HEK293 (cell line): ENCODE results near the gene ATP1A3.

Experiments used
- CTCF ChIA-PET: fragments of 350-600 bp; formaldehyde crosslinking; extraction: SDS; loops from one replicate; lab custom pipeline; 2021; ENCODE audit warnings: antibody characterized with exemption; lab: Yijun Ruan, JAX
- POLR2A ChIA-PET: fragments of 300-600 bp; formaldehyde crosslinking; extraction: SDS; loops from one replicate; lab custom pipeline; 2020; ENCODE audit warnings: antibody characterized with exemption, inconsistent platforms; lab: Yijun Ruan, JAX
- H3K27ac ChIP-seq: fragments of 200-500 bp; sonication (Bioruptor generic); 2 replicates; pipeline ENCODE4 v1.5.1; 2014; ENCODE audit warnings: low read depth, low read length, control low read depth, inconsistent platforms; ENCODE audit errors: extremely low read depth
- H3K36me3 ChIP-seq, 2 experiments: fragments of 200-500 bp in 1 of 2; sonication (Bioruptor generic) in 1 of 2; 1 replicate in 1 of 2; 2 replicates in 1 of 2; pipeline ENCODE4 v1.5.1; 2014 to 2017; ENCODE audit warnings: inconsistent platforms in 2 of 2, low read length in 2 of 2; ENCODE audit not compliant: control insufficient read depth in 2 of 2, insufficient read depth in 1 of 2
- H3K4me1 ChIP-seq: fragments of 200-500 bp; sonication (Bioruptor generic); 2 replicates; pipeline ENCODE4 v1.5.1; 2014; ENCODE audit warnings: mild to moderate bottlenecking, low read length, inconsistent platforms; ENCODE audit not compliant: control insufficient read depth, insufficient read depth
- H3K4me3 ChIP-seq: 2 replicates; pipeline ENCODE4 v1.5.1; 2011; ENCODE audit warnings: low read depth, mild to moderate bottlenecking, control low read depth, low read length, moderate library complexity
- H3K9me3 ChIP-seq: fragments of 200-500 bp; sonication (Bioruptor generic); 2 replicates; pipeline ENCODE4 v1.5.1; 2014; ENCODE audit warnings: low read depth, low read length, inconsistent platforms; ENCODE audit not compliant: control insufficient read depth, insufficient read depth
- FEZF1 ChIP-seq: fragments of 450-650 bp; formaldehyde crosslinking; IDR thresholded peaks from 2 replicates; pipeline ENCODE4 v1.5.1; 2016; ENCODE audit warnings: missing biosample characterization, missing genetic modification characterization
- HOXC10 ChIP-seq: sonication (generic); formaldehyde crosslinking; IDR thresholded peaks from 2 replicates; pipeline ENCODE4 v1.8.1; 2023; ENCODE audit warnings: mild to moderate bottlenecking, missing genetic modification reagents
- KLF1 ChIP-seq: fragments of 450-650 bp; formaldehyde crosslinking; IDR thresholded peaks from 2 replicates; pipeline ENCODE4 v1.5.1; 2016; ENCODE audit warnings: missing biosample characterization, missing genetic modification characterization
- KLF10 ChIP-seq: fragments of 450-650 bp; IDR thresholded peaks from 2 replicates; pipeline ENCODE4 v1.5.1; 2018; ENCODE audit warnings: missing biosample characterization, mild to moderate bottlenecking, missing genetic modification characterization
- PRDM1 ChIP-seq: fragments of 450-650 bp; formaldehyde crosslinking; IDR thresholded peaks from 2 replicates; pipeline ENCODE4; 2016; ENCODE audit warnings: missing biosample characterization, missing genetic modification characterization
- ZBTB48 ChIP-seq: fragments of 450-650 bp; formaldehyde crosslinking; IDR thresholded peaks from 2 replicates; pipeline ENCODE4 v1.5.1; 2016; ENCODE audit warnings: missing biosample characterization, missing genetic modification characterization
- ZFP37 ChIP-seq: fragments of 450-650 bp; formaldehyde crosslinking; IDR thresholded peaks from 2 replicates; pipeline ENCODE4 v1.5.1; 2016; ENCODE audit warnings: missing biosample characterization, missing genetic modification characterization
- ZNF132 ChIP-seq: fragments of 450-650 bp; formaldehyde crosslinking; IDR thresholded peaks from 2 replicates; pipeline ENCODE4 v1.5.1; 2017; ENCODE audit warnings: missing biosample characterization, missing genetic modification characterization, borderline replicate concordance
- ZNF157 ChIP-seq: fragments of 450-650 bp; formaldehyde crosslinking; IDR thresholded peaks from 2 replicates; pipeline ENCODE4 v1.5.1; 2016; ENCODE audit warnings: missing biosample characterization, missing genetic modification characterization
- ZNF174 ChIP-seq: fragments of 450-650 bp; formaldehyde crosslinking; IDR thresholded peaks from 2 replicates; pipeline ENCODE4 v1.5.0; 2017; ENCODE audit warnings: missing biosample characterization, mild to moderate bottlenecking, missing genetic modification characterization
- ZNF311 ChIP-seq: fragments of 450-650 bp; formaldehyde crosslinking; IDR thresholded peaks from 2 replicates; pipeline ENCODE4 v1.5.1; 2017; ENCODE audit warnings: missing biosample characterization, missing genetic modification characterization, borderline replicate concordance
- ZNF558 ChIP-seq: fragments of 450-650 bp; formaldehyde crosslinking; IDR thresholded peaks from 2 replicates; pipeline ENCODE4 v1.5.1; 2016; ENCODE audit warnings: missing biosample characterization, missing genetic modification characterization
- ZNF658 ChIP-seq: fragments of 450-650 bp; formaldehyde crosslinking; IDR thresholded peaks from 2 replicates; pipeline ENCODE4; 2016; ENCODE audit warnings: missing biosample characterization, missing genetic modification characterization
- ZNF792 ChIP-seq: fragments of 450-650 bp; formaldehyde crosslinking; IDR thresholded peaks from 2 replicates; pipeline ENCODE4 v1.5.1; 2016; ENCODE audit warnings: missing biosample characterization, missing genetic modification characterization
- ZSCAN23 ChIP-seq: fragments of 450-650 bp; formaldehyde crosslinking; IDR thresholded peaks from 2 replicates; pipeline ENCODE4 v1.5.1; 2016; ENCODE audit warnings: missing biosample characterization, missing genetic modification characterization
- TF ChIP-seq, protein P1 (sequence below): fragments of 450-650 bp; formaldehyde crosslinking; IDR thresholded peaks from 2 replicates; pipeline ENCODE4 v1.5.1; 2016; ENCODE audit warnings: missing biosample characterization, missing genetic modification characterization
- TF ChIP-seq, protein P2 (sequence below): fragments of 450-650 bp; formaldehyde crosslinking; IDR thresholded peaks from 2 replicates; pipeline ENCODE4 v1.5.1; 2016; ENCODE audit warnings: missing biosample characterization, missing genetic modification characterization, low read depth
- TF ChIP-seq, protein P3 (sequence below): fragments of 450-650 bp; formaldehyde crosslinking; IDR thresholded peaks from 2 replicates; pipeline ENCODE4 v1.5.1; 2016; ENCODE audit warnings: missing biosample characterization, missing genetic modification characterization
- TF ChIP-seq, protein P4 (sequence below): fragments of 450-650 bp; formaldehyde crosslinking; IDR thresholded peaks from 2 replicates; pipeline ENCODE4 v1.5.1; 2016; ENCODE audit warnings: missing biosample characterization, missing genetic modification characterization
- TF ChIP-seq, protein P5 (sequence below): fragments of 450-650 bp; formaldehyde crosslinking; conservative IDR thresholded peaks from 2 replicates; pipeline ENCODE4 v1.5.1; 2016; ENCODE audit warnings: low read depth, missing biosample characterization, missing genetic modification characterization

Gene ATP1A3

DNA sequence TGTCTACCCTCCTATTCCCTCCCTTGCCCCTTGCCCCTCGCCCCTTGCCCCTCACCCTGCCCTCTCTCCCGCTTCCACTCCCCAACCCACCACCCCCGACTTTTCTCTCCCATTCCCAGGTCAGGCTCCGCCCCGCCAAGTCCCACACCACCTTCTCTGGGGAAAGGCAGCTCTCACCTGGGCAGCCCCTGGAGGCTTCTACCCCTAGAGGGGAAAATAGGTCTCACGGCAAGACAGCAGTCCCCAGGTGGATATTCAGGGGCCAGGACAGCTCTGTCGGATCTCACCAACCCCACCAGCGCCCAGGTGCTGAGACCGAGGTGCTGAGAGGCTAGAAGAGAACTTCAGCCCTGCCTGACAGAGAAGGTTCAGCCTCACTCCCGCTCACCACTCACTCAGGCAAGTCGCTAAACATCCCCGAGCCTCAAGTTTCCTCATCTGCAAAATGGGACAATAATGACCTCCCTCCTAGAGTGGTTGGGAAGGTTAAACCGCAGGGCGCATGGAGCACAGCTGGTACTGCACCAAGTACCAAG is 64.4 kb downstream of the ATP1A3 start:
- POLR2A ChIA-PET = interaction anchor here (0.6 to 2.0 kb wide), 3 partner anchors 57 to 102 kb away, joined by 4 to 7 read pairs (median 7); partner anchors contain the start of gene RPS19
- Histone ChIP-seq H3K4me3 (no peak overlapping the region), H3K4me1 (peaks cover 4% of the 10 kb centered on the region), H3K36me3 (no peaks in the 10 kb centered on the region), H3K9me3 (no peaks in the 10 kb centered on the region), H3K27ac (no peak overlapping the region)
- no peak for TF ChIP-seq KLF1
- peak; percentile 55; the same call in 1 of the 2 replicates for TF ChIP-seq PRDM1 (tag by site-specific recombination)
- CTCF ChIA-PET = interaction anchor here (0.6 to 1.8 kb wide), 8 partner anchors 15 to 1560 kb away, joined by 3 to 5 read pairs (median 4); no protein-coding TSS in a partner anchor

DNA sequence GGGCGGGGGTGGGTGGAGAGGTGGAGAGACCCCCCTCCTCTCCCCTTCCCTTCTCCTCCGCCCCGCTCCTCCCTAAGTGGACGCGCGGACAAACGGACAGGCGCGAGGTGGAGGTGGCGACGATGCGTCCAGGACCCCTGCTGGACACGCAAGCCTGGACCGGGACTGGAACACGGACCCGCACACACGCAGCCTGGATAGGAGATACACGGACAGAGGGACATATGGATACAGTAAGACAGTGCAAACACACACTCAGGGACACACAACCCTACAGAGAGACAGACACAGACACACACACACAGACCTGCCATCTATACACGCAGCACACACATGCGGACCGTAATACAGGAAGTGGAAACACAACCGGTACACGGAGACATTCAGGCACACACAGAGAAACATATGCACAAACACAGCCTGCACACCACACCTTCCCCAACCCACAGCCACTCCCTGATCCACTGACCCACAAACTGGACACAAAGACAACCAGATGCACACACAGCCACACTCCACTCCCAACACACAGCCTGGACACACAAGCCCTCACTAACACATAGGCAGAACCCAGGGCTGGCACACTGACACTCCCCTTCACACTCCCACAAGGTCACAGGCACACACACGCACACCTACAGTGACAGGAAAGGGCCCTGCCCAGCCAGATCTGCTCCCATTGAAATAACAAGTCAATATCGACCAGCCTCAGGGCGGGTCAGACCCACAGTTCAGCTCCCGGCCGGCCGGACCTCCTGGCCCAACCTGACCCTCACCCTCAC is 65.1 kb downstream of the ATP1A3 start:
- H3K4me3 ChIP-seq = peak overlapping the region; percentile 16
- ChIA-PET POLR2A (interaction anchor here (0.6 kb wide), 1 partner anchor 102 kb away, joined by 7 read pairs; no protein-coding TSS in a partner anchor), CTCF (interaction anchor here (0.6 to 1.8 kb wide), 3 partner anchors 22 to 222 kb away, joined by 4 to 5 read pairs (median 4); no protein-coding TSS in a partner anchor)
- peaks cover 4% of the 10 kb centered on the region for H3K4me1 ChIP-seq
- no peak overlapping the region for H3K27ac ChIP-seq
- H3K9me3 ChIP-seq = no peaks in the 10 kb centered on the region
- H3K36me3 ChIP-seq = no peaks in the 10 kb centered on the region
- TF ChIP-seq, protein P1, sequence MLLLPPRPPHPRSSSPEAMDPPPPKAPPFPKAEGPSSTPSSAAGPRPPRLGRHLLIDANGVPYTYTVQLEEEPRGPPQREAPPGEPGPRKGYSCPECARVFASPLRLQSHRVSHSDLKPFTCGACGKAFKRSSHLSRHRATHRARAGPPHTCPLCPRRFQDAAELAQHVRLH (tag by site-specific recombination) = peak; percentile 45; the same call in 1 of the 2 replicates
- TF ChIP-seq ZFP37 (tag by site-specific recombination) (peak; percentile 51; the same call in 1 of the 2 replicates), ZNF132 (no peak), ZNF157 (tag by site-specific recombination) (peak; percentile 44; the same call in 1 of the 2 replicates), ZBTB48 (peak; percentile 74; the same call in 1 of the 2 replicates), ZSCAN23 (no peak), HOXC10 (CRISPR knock-in tag) (no peak), ZNF311 (tag by site-specific recombination) (peak; percentile 71; the same call in 1 of the 2 replicates), ZNF558 (tag by site-specific recombination) (no peak), KLF10 (tag by site-specific recombination) (no peak), ZNF658 (no peak), FEZF1 (no peak), ZNF174 (tag by site-specific recombination) (no peak), ZNF792 (peak; percentile 84; the same call in 1 of the 2 replicates)
- TF ChIP-seq, protein P2, sequence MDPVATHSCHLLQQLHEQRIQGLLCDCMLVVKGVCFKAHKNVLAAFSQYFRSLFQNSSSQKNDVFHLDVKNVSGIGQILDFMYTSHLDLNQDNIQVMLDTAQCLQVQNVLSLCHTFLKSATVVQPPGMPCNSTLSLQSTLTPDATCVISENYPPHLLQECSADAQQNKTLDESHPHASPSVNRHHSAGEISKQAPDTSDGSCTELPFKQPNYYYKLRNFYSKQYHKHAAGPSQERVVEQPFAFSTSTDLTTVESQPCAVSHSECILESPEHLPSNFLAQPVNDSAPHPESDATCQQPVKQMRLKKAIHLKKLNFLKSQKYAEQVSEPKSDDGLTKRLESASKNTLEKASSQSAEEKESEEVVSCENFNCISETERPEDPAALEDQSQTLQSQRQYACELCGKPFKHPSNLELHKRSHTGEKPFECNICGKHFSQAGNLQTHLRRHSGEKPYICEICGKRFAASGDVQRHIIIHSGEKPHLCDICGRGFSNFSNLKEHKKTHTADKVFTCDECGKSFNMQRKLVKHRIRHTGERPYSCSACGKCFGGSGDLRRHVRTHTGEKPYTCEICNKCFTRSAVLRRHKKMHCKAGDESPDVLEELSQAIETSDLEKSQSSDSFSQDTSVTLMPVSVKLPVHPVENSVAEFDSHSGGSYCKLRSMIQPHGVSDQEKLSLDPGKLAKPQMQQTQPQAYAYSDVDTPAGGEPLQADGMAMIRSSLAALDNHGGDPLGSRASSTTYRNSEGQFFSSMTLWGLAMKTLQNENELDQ (tag by site-specific recombination) = no peak
- TF ChIP-seq, protein P3, sequence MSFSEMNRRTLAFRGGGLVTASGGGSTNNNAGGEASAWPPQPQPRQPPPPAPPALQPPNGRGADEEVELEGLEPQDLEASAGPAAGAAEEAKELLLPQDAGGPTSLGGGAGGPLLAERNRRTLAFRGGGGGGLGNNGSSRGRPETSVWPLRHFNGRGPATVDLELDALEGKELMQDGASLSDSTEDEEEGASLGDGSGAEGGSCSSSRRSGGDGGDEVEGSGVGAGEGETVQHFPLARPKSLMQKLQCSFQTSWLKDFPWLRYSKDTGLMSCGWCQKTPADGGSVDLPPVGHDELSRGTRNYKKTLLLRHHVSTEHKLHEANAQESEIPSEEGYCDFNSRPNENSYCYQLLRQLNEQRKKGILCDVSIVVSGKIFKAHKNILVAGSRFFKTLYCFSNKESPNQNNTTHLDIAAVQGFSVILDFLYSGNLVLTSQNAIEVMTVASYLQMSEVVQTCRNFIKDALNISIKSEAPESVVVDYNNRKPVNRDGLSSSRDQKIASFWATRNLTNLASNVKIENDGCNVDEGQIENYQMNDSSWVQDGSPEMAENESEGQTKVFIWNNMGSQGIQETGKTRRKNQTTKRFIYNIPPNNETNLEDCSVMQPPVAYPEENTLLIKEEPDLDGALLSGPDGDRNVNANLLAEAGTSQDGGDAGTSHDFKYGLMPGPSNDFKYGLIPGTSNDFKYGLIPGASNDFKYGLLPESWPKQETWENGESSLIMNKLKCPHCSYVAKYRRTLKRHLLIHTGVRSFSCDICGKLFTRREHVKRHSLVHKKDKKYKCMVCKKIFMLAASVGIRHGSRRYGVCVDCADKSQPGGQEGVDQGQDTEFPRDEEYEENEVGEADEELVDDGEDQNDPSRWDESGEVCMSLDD (tag by site-specific recombination) = peak; percentile 65; the same call in 1 of the 2 replicates
- TF ChIP-seq, protein P4, sequence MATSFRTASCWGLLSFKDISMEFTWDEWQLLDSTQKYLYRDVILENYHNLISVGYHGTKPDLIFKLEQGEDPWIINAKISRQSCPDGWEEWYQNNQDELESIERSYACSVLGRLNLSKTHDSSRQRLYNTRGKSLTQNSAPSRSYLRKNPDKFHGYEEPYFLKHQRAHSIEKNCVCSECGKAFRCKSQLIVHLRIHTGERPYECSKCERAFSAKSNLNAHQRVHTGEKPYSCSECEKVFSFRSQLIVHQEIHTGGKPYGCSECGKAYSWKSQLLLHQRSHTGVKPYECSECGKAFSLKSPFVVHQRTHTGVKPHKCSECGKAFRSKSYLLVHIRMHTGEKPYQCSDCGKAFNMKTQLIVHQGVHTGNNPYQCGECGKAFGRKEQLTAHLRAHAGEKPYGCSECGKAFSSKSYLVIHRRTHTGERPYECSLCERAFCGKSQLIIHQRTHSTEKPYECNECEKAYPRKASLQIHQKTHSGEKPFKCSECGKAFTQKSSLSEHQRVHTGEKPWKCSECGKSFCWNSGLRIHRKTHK (tag by site-specific recombination) = no peak
- TF ChIP-seq, protein P5, sequence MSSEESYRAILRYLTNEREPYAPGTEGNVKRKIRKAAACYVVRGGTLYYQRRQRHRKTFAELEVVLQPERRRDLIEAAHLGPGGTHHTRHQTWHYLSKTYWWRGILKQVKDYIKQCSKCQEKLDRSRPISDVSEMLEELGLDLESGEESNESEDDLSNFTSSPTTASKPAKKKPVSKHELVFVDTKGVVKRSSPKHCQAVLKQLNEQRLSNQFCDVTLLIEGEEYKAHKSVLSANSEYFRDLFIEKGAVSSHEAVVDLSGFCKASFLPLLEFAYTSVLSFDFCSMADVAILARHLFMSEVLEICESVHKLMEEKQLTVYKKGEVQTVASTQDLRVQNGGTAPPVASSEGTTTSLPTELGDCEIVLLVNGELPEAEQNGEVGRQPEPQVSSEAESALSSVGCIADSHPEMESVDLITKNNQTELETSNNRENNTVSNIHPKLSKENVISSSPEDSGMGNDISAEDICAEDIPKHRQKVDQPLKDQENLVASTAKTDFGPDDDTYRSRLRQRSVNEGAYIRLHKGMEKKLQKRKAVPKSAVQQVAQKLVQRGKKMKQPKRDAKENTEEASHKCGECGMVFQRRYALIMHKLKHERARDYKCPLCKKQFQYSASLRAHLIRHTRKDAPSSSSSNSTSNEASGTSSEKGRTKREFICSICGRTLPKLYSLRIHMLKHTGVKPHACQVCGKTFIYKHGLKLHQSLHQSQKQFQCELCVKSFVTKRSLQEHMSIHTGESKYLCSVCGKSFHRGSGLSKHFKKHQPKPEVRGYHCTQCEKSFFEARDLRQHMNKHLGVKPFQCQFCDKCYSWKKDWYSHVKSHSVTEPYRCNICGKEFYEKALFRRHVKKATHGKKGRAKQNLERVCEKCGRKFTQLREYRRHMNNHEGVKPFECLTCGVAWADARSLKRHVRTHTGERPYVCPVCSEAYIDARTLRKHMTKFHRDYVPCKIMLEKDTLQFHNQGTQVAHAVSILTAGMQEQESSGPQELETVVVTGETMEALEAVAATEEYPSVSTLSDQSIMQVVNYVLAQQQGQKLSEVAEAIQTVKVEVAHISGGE = peak; percentile 83
